Measurements from ENCODE around the gene DDX39A. TPM values are rescaled to one million over a fixed set of nuclear protein-coding genes. Genes with fewer than 3 reads are reported as not detected.
"Not testable (repeated sequence)": the region's sequence is repeated elsewhere in the genome, so short reads cannot be mapped to it uniquely, and the experiment has no call there.

Gene DDX39A
- polyA plus RNA-seq, 1 of the 3 experiments (the other 2 are of a cell fraction) = 88.8 TPM

- H4K20me1 ChIP-seq (ENCODE audit: insufficient read depth); H3K36me3 ChIP-seq (replicated peaks in 1 of 2; ENCODE audit: control insufficient read depth in 1 of 2, insufficient read depth in 2 of 2, low read length in 1 of 2); H3K4me3 ChIP-seq (ENCODE audit: low read depth in 2 of 2, low read length in 1 of 2); POLR2A ChIA-PET; H2AFZ ChIP-seq (ENCODE audit: low read depth); H3K9me2 ChIP-seq; H3K9me3 ChIP-seq; H3F3A ChIP-seq (replicated peaks; ENCODE audit: insufficient read depth); H3K27me3 ChIP-seq (ENCODE audit: insufficient read depth); H3K27ac ChIP-seq (ENCODE audit: low read depth in 2 of 2, low read length in 1 of 2); H3K4me2 ChIP-seq; H3K79me2 ChIP-seq (ENCODE audit: insufficient read depth); H3K9ac ChIP-seq; DNase-seq; H3K4me1 ChIP-seq (ENCODE audit: control insufficient read depth in 1 of 2, insufficient read depth in 2 of 2, low read depth in 1 of 2, low read length in 1 of 2): not testable (repeated sequence)
- 83% methylated on average over 4 of the region's 8 CpGs for WGBS (ENCODE audit: low lambda C conversion rate)
- CTCF ChIA-PET = interaction anchor here (1.2 kb wide), 1 partner anchor 33 kb away, joined by 3 read pairs; no protein-coding TSS in a partner anchor
These were observed 46.6 kb downstream of the DDX39A start for GRCh38 chr19:14372384-14373077.

GRCh38 chr19:14371301-14371821, 47.8 kb downstream of the DDX39A start:
- Histone ChIP-seq H3K36me3 (replicated peaks in 1 of 2; ENCODE audit: control insufficient read depth in 1 of 2, insufficient read depth in 2 of 2, low read length in 1 of 2) (no peaks in the 10 kb centered on the region), H3K9ac (no peak overlapping the region), H3K4me2 (no peak overlapping the region), H4K20me1 (ENCODE audit: insufficient read depth) (no peaks in the 10 kb centered on the region), H3K9me2 (no peaks in the 10 kb centered on the region), H3K79me2 (ENCODE audit: insufficient read depth) (no peaks in the 10 kb centered on the region), H3K9me3 (no peaks in the 10 kb centered on the region), H3F3A (replicated peaks; ENCODE audit: insufficient read depth) (no peaks in the 10 kb centered on the region), H2AFZ (ENCODE audit: low read depth) (no peak overlapping the region), H3K4me1 (ENCODE audit: control insufficient read depth in 1 of 2, insufficient read depth in 2 of 2, low read depth in 1 of 2, low read length in 1 of 2) (peaks cover 0 to 5% of the 10 kb centered on the region in 2 experiments; a peak in 1 of 4 replicates), H3K27ac (ENCODE audit: low read depth in 2 of 2, low read length in 1 of 2) (no peak overlapping the region), H3K27me3 (ENCODE audit: insufficient read depth) (no peaks in the 10 kb centered on the region), H3K4me3 (ENCODE audit: low read depth in 2 of 2, low read length in 1 of 2) (no peak overlapping the region)
- no peak for TF ChIP-seq RCOR1 (IDR thresholded peaks at IDR 0.05; ENCODE audit: low read length)
- TF ChIP-seq IRF3 (IDR thresholded peaks at IDR 0.05; ENCODE audit: low read depth, low read length) = no peak
- TF ChIP-seq CHD2 (IDR thresholded peaks at IDR 0.05; ENCODE audit: low read length, partially characterized antibody) = no peak
- TF ChIP-seq POLR2AphosphoS5 (IDR thresholded peaks at IDR 0.05; ENCODE audit: low read depth, low read length) = no peak
- TF ChIP-seq ELF1 (IDR thresholded peaks at IDR 0.05) = no peak
- TF ChIP-seq TCF12 (IDR thresholded peaks at IDR 0.05) = no peak
- TF ChIP-seq FOXM1 (IDR thresholded peaks at IDR 0.05; ENCODE audit: low read depth) = no peak
- TF ChIP-seq USF1 (IDR thresholded peaks at IDR 0.05; ENCODE audit: borderline replicate concordance, low read depth) = no peak
- no peak for TF ChIP-seq TAF1 (IDR thresholded peaks at IDR 0.05; ENCODE audit: borderline replicate concordance, low read depth, low read length)
- TF ChIP-seq MXI1 (IDR thresholded peaks at IDR 0.05; ENCODE audit: low read depth, low read length) = no peak
- TF ChIP-seq FOXJ3 (CRISPR knock-in tag; IDR thresholded peaks at IDR 0.05) = no peak
- no peak for TF ChIP-seq NFIC (IDR thresholded peaks at IDR 0.05; ENCODE audit: borderline replicate concordance)
- TF ChIP-seq RXRA (IDR thresholded peaks at IDR 0.05; ENCODE audit: borderline replicate concordance, low read depth) = no peak
- TF ChIP-seq YY1 (IDR thresholded peaks at IDR 0.05; ENCODE audit: low read depth) = no peak
- no peak for TF ChIP-seq SMC3 (IDR thresholded peaks at IDR 0.05; ENCODE audit: low read depth, low read length)
- TF ChIP-seq MEF2A (IDR thresholded peaks at IDR 0.05; ENCODE audit: borderline replicate concordance, low read depth) = no peak
- POLR2A ChIA-PET = no interaction called here
- WGBS (ENCODE audit: low lambda C conversion rate) = 87% methylated on average over 10 of the region's 10 CpGs
- CTCF ChIA-PET = no interaction called here
- no peak for DNase-seq
